A673 (cell line): ENCODE results near the gene ATXN2. TPM values are rescaled to one million over a fixed set of nuclear protein-coding genes. Genes with fewer than 3 reads are reported as not detected.

ENCODE experiments used
- BruUV-seq: library from RNA; stranded (reverse); fragments of 400-500 nt; replicated peaks from 2 replicates; lab custom pipeline; 2021; lab: Mats Ljungman, UMichigan
- CTCF ChIA-PET: fragments of 300-600 bp; sonication (Branson Sonifier 250); formaldehyde crosslinking; loops from one replicate; lab custom pipeline; 2022; ENCODE audit warnings: antibody characterized with exemption; lab: Charles Lee
- POLR2A ChIA-PET: fragments of 300-600 bp; sonication (Branson Sonifier 250); formaldehyde crosslinking; loops from one replicate; lab custom pipeline; 2022; ENCODE audit warnings: antibody characterized with exemption; ENCODE audit not compliant: low non-redundant PET; lab: Charles Lee
- DNase-seq: peaks from one replicate; pipeline ENCODE4 v3.0.0-alpha.2; 2015; ENCODE audit warnings: low spot score
- H3K27ac ChIP-seq: fragments of 200-600 bp; sonication (generic); 2 replicates; pipeline ENCODE4 v1.5.1; 2016; ENCODE audit warnings: mixed run types, low read depth, mild to moderate bottlenecking, mixed read lengths, antibody characterized with exemption, low read length; ENCODE audit not compliant: poor library complexity, severe bottlenecking
- H3K27me3 ChIP-seq: fragments of 200-600 bp; sonication (generic); replicated peaks from 2 replicates; pipeline ENCODE4 v1.6.1; 2017; ENCODE audit warnings: mixed run types, low read depth, mild to moderate bottlenecking, mixed read lengths, antibody characterized with exemption, low read length; ENCODE audit not compliant: insufficient read depth, poor library complexity
- H3K36me3 ChIP-seq: fragments of 200-600 bp; sonication (generic); 2 replicates; pipeline ENCODE4 v1.6.1; 2016; ENCODE audit warnings: mixed run types, mild to moderate bottlenecking, mixed read lengths, antibody characterized with exemption, low read length; ENCODE audit not compliant: insufficient read depth, poor library complexity, severe bottlenecking
- H3K4me1 ChIP-seq: fragments of 200-600 bp; sonication (generic); 2 replicates; pipeline ENCODE4 v1.6.1; 2017; ENCODE audit warnings: mixed run types, mild to moderate bottlenecking, mixed read lengths, antibody characterized with exemption, low read length; ENCODE audit not compliant: insufficient read depth, poor library complexity, severe bottlenecking
- H3K4me3 ChIP-seq: fragments of 200-600 bp; sonication (generic); 2 replicates; pipeline ENCODE4 v1.5.1; 2016; ENCODE audit warnings: low read depth, mixed run types, mild to moderate bottlenecking, mixed read lengths, low read length; ENCODE audit not compliant: poor library complexity, severe bottlenecking
- H3K9me3 ChIP-seq: fragments of 200-600 bp; sonication (generic); 2 replicates; pipeline ENCODE4 v1.6.1; 2016; ENCODE audit warnings: mixed run types, low read depth, mild to moderate bottlenecking, mixed read lengths, antibody characterized with exemption, low read length; ENCODE audit not compliant: poor library complexity, severe bottlenecking
- EZH2 ChIP-seq: fragments of 200-600 bp; sonication (generic); IDR thresholded peaks from 2 replicates; pipeline ENCODE4 v1.6.1; 2017; ENCODE audit warnings: borderline replicate concordance, low read depth, mild to moderate bottlenecking, mixed read lengths, antibody characterized with exemption, low read length; ENCODE audit not compliant: poor library complexity, severe bottlenecking
- intact Hi-C: fragments of 100-400 bp; cut with micrococcal nuclease; formaldehyde crosslinking; loops from one replicate; pipeline ENCODE4 v1.10.0; 2022; ENCODE audit not compliant: unreplicated experiment
- total RNA-seq: library from RNA; stranded (reverse); gene quantifications from 2 replicates; pipeline ENCODE4 v1.2.3, GENCODE V29; 2021
- TF ChIP-seq, protein P1 (sequence below): fragments of 300-800, 200-600 bp; sonication (generic); conservative IDR thresholded peaks from 2 replicates; pipeline ENCODE4 v1.5.1; 2017; ENCODE audit warnings: low read depth, mild to moderate bottlenecking, antibody characterized with exemption, low read length, moderate library complexity, mixed read lengths

ATXN2 gene
- total RNA-seq, 1 experiment from 2014 or later: 94.4 TPM

DNA sequence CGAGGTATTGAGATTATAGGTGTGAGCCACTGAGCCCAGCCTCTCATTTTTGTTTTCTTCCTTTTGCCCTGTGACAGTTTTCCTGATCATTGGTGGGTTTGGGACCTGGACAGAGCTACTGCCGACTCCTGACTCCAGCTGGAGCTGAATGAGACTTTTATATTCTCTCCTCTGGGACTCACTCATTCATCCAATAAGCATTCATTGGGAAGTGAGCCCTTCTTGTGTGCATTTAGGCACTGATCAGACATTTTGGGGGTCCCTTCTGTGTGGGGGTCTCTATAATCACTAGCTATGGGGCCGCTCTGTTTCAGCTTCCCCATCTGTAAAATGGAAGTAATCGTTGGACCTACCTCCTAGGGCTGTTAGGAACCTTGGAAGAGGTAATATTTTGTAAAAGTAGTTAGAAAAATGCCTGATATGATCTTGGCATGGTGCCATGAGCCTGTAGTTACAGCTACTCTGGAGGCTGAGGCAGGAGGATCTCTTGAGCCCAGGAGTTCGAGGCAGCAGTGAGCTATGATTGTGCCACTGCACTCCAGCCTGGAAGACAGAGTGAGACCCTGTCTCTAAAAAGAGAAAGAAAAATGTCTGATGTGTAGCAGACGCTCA lies 186.2 kb downstream of the ATXN2 start:
- no peak for DNase-seq
- Histone ChIP-seq H3K4me3 (no peak overlapping the region), H3K27ac (peak overlapping the region; percentile 91), H3K9me3 (no peaks in the 10 kb centered on the region), H3K27me3 (no peaks in the 10 kb centered on the region), H3K36me3 (peaks cover 6% of the 10 kb centered on the region), H3K4me1 (peaks cover 62% of the 10 kb centered on the region)
- no TSS peak for BruUV-seq
- POLR2A ChIA-PET: interaction anchor here (1.1 kb wide), 1 partner anchor 16 kb away, joined by 7 read pairs; no protein-coding TSS in a partner anchor
- CTCF ChIA-PET: interaction anchor here (1.4 to 2.1 kb wide), 2 partner anchors 16 to 39 kb away, joined by 9 to 10 read pairs; no protein-coding TSS in a partner anchor
- intact Hi-C loops: no loop called here
- TF ChIP-seq EZH2: no peak
- TF ChIP-seq, protein P1, sequence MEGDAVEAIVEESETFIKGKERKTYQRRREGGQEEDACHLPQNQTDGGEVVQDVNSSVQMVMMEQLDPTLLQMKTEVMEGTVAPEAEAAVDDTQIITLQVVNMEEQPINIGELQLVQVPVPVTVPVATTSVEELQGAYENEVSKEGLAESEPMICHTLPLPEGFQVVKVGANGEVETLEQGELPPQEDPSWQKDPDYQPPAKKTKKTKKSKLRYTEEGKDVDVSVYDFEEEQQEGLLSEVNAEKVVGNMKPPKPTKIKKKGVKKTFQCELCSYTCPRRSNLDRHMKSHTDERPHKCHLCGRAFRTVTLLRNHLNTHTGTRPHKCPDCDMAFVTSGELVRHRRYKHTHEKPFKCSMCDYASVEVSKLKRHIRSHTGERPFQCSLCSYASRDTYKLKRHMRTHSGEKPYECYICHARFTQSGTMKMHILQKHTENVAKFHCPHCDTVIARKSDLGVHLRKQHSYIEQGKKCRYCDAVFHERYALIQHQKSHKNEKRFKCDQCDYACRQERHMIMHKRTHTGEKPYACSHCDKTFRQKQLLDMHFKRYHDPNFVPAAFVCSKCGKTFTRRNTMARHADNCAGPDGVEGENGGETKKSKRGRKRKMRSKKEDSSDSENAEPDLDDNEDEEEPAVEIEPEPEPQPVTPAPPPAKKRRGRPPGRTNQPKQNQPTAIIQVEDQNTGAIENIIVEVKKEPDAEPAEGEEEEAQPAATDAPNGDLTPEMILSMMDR: no peak

DNA sequence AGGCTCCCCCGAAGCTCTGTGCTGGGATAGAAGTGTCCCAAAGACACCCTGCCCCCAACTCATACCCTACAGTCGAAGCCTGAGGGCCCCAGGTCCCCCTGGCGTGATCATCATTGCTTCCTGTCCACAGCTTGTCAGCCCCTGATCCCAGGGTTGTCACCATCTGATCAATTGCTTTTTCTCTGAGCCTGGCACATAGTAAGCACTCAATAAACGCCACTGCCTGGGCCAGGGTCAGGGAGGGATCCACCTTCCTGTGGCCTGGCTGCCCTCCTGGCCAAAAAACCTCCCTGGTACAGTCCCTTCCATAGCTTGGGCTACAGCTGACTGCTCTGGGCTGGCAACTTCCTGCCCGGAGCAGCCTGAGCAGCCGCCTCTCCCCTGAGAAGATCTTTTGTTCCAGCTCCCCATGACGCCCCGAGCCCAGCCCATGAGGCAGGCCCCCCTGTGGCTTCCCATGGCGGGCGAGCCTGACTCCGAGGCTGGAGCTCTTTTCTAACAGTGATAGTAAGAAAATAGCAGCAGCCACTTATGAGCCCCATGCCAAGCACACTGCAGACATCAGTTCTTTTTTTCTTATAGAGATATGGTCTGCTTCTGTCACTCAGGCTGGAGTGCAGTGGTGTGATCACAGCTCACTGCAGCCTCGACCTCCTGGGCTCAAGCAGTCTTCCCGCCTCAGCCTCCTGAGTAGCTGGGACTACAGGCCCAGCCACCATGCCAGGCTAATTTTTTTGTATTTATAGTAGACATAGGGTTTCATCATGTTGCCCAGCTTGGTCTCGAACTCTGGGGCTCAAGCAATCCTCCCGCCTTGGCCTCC lies 186.9 kb downstream of the ATXN2 start:
- TF ChIP-seq, protein P1: no peak
- TF ChIP-seq EZH2: no peak
- Histone ChIP-seq H3K27ac (peak overlapping the region; percentile 91), H3K4me3 (peak overlapping the region; percentile 15), H3K9me3 (no peaks in the 10 kb centered on the region), H3K4me1 (peaks cover 68% of the 10 kb centered on the region), H3K36me3 (no peaks in the 10 kb centered on the region), H3K27me3 (no peaks in the 10 kb centered on the region)
- no TSS peak for BruUV-seq
- peak; percentile 96 for DNase-seq
- CTCF ChIA-PET: interaction anchor here (0.6 to 2.1 kb wide), 4 partner anchors 9 to 245 kb away, joined by 3 to 10 read pairs (median 8); no protein-coding TSS in a partner anchor
- POLR2A ChIA-PET: interaction anchor here (0.5 to 1.1 kb wide), 2 partner anchors 15 to 20 kb away, joined by 3 to 7 read pairs; no protein-coding TSS in a partner anchor
- intact Hi-C loops: no loop called here

DNA sequence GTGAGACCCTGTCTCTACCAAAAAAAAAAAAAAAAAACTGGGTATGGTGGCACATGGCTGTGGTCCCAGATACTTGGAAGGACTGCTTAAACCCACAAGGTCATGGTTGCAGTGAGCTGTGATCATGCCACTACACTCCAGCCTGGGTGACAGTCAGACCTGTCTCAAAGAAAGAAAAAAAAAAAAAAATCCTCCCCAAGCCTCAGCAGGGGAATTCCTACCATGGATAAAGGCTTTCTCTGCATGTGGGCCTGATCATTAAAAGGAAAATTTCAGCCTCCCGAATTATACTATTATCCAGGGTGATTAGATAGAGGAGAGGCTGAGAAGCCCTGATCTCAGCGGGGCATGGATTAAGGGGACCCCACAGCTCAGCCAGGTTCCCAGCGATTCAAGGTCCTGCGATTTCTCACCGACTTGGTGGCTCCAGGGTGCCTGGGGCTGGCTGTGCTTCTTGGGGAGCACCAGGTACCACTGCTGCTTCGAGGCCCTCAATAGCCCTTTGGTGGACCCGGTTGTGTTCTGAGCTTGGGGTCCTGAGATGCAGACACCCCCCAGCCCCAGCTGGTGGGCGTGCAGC lies 187.8 kb downstream of the ATXN2 start:
- ChIA-PET POLR2A (no interaction called here), CTCF (interaction anchor here (1.1 to 2.1 kb wide), 4 partner anchors 8 to 40 kb away, joined by 5 to 10 read pairs (median 8); no protein-coding TSS in a partner anchor)
- Histone ChIP-seq H3K4me1 (peaks cover 68% of the 10 kb centered on the region), H3K27ac (peak overlapping the region; percentile 91), H3K36me3 (no peaks in the 10 kb centered on the region), H3K9me3 (no peaks in the 10 kb centered on the region), H3K27me3 (no peaks in the 10 kb centered on the region), H3K4me3 (peak overlapping the region; percentile 80)
- intact Hi-C loops: no loop called here
- TF ChIP-seq EZH2: no peak
- TF ChIP-seq, protein P1: no peak
- peak; percentile 87 for DNase-seq
- BruUV-seq: no TSS peak
